Uterus (tissue), 4 donors: Measurements from ENCODE around the gene KIDINS220. TPM values are rescaled to one million over a fixed set of nuclear protein-coding genes. Genes with fewer than 3 reads are reported as not detected.

Experiments used
- DNase-seq, 2 donors: peaks; one replicate each; pipeline ENCODE4 v3.0.0-alpha.2; 2019 to 2020
- H3K27ac ChIP-seq, 2 donors: fragments of 200-600 bp; sonication (generic); 1 replicate in 1 of 2; 2 replicates in 1 of 2; pipeline ENCODE4 v1.5.1; 2016 to 2018
- H3K27me3 ChIP-seq, 2 donors: fragments of 200-600 bp; sonication (generic); one replicate each; pipeline ENCODE4 v1.5.1; 2018 to 2019; ENCODE audit warnings: control low read depth in 1 of 2
- H3K36me3 ChIP-seq, 2 donors: fragments of 200-600 bp; sonication (generic); one replicate each; pipeline ENCODE4 v1.5.1; 2019; ENCODE audit warnings: control low read depth in 1 of 2
- H3K4me1 ChIP-seq, 2 donors: fragments of 200-600 bp; sonication (generic); one replicate each; pipeline ENCODE4 v1.5.1; 2018 to 2019; ENCODE audit warnings: control low read depth in 1 of 2
- H3K4me3 ChIP-seq, 2 donors: fragments of 200-600 bp; sonication (generic); 1 replicate in 1 of 2; 2 replicates in 1 of 2; pipeline ENCODE4 v1.5.1; 2018 to 2019; ENCODE audit warnings: mild to moderate bottlenecking in 1 of 2
- H3K9me3 ChIP-seq, 2 donors: fragments of 200-600 bp; sonication (generic); one replicate each; pipeline ENCODE4 v1.5.1; 2019; ENCODE audit warnings: control low read depth in 1 of 2
- POLR2A ChIP-seq, 2 donors: fragments of 450-650 bp; IDR thresholded peaks; one replicate each; pipeline ENCODE4 v1.6.1; 2016; ENCODE audit warnings: antibody characterized with exemption in 2 of 2, mild to moderate bottlenecking in 1 of 2, moderate library complexity in 1 of 2
- intact Hi-C: fragments of 100-400 bp; cut with DNase I; formaldehyde crosslinking; loops from one replicate; pipeline ENCODE4 v1.15.1; 2023; ENCODE audit warnings: low total_unique reads
- total RNA-seq, 4 donors: library from RNA; depleted of rRNA in 3 of 4; stranded (reverse); fragments of >200 nt in 3 of 4; gene quantifications; one replicate each; pipeline versions ENCODE4 v1.1.0 to v1.2.4, GENCODE V29; 2014 to 2023
- TF ChIP-seq, protein P1 (sequence below), 4 experiments: fragments of 200-600 bp in 2 of 4; fragments of 450-650 bp in 2 of 4; sonication (generic) in 2 of 4; IDR thresholded peaks; one replicate each; pipeline ENCODE4 v1.5.1; 2016 to 2019; ENCODE audit warnings: antibody characterized with exemption in 4 of 4, mild to moderate bottlenecking in 2 of 4, moderate library complexity in 1 of 4
- donor health status: DM: yes; HTN: yes; CAD: no.

Gene KIDINS220
- total RNA-seq, 4 donors from 2014 or later = 48.8 to 185 (median 72.8) TPM

DNA sequence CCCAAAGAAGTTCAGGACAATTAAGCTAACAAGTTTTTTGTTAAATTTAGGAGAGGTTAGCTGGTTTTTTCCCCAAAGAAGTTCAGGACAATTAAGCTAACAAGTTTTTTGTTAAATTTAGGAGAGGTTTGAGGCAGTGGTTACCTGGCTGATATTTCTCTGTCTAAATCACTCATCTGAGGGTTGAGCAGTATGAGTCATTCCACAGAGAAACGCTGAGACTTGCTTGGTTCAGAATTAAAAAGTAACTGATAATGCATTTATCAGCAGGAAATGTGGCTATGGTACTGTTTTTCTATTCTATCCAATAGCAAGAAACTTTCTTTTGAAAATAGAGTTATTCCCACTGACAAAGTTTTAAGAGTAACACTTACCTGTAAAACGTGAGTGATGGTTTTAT, 22.8 kb upstream of the KIDINS220 start:
- Histone ChIP-seq H3K27ac (no peak overlapping the region), H3K27me3 (no peaks in the 10 kb centered on the region), H3K4me1 (no peaks in the 10 kb centered on the region), H3K4me3 (no peak overlapping the region), H3K9me3 (no peaks in the 10 kb centered on the region), H3K36me3 (no peaks in the 10 kb centered on the region)
- no peak for DNase-seq
- intact Hi-C loops = no loop called here
- TF ChIP-seq, protein P1, sequence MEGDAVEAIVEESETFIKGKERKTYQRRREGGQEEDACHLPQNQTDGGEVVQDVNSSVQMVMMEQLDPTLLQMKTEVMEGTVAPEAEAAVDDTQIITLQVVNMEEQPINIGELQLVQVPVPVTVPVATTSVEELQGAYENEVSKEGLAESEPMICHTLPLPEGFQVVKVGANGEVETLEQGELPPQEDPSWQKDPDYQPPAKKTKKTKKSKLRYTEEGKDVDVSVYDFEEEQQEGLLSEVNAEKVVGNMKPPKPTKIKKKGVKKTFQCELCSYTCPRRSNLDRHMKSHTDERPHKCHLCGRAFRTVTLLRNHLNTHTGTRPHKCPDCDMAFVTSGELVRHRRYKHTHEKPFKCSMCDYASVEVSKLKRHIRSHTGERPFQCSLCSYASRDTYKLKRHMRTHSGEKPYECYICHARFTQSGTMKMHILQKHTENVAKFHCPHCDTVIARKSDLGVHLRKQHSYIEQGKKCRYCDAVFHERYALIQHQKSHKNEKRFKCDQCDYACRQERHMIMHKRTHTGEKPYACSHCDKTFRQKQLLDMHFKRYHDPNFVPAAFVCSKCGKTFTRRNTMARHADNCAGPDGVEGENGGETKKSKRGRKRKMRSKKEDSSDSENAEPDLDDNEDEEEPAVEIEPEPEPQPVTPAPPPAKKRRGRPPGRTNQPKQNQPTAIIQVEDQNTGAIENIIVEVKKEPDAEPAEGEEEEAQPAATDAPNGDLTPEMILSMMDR (IDR thresholded peaks at IDR 0.05) = no peak
- no peak for TF ChIP-seq POLR2A (IDR thresholded peaks at IDR 0.05)

- H3K4me1 ChIP-seq = no peaks in the 10 kb centered on the region
- no peaks in the 10 kb centered on the region for H3K36me3 ChIP-seq
- no peaks in the 10 kb centered on the region for H3K9me3 ChIP-seq
- no peak for DNase-seq
- no peaks in the 10 kb centered on the region for H3K27me3 ChIP-seq
- intact Hi-C loops = no loop called here
- no peak overlapping the region for H3K27ac ChIP-seq
- TF ChIP-seq POLR2A (IDR thresholded peaks at IDR 0.05) = no peak
- TF ChIP-seq, protein P1 (IDR thresholded peaks at IDR 0.05) = no peak
- H3K4me3 ChIP-seq = no peak overlapping the region
Measured at GRCh38 chr2:8858910-8859309, 21.5 kb upstream of the KIDINS220 start.

DNA sequence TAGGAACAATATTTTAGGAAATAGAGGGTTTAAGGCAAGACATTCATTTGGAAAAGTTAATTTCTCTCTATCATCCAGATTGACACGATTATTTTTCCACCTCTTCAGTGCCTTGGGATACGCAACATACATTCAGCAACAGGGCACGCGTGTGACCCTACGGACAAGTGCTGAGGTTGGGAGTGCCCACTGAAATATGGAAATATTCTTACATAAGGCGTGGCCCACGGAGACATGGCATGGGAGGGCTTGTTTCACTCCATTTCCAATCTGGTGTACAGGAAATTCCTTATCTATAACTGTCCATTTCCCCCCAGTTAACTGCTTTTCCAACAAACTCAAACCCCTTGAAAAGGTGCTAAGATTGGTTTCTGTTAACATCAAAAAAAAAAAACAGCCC, 20.9 kb upstream of the KIDINS220 start:
- no peak for DNase-seq
- intact Hi-C loops = no loop called here
- Histone ChIP-seq H3K27me3 (no peaks in the 10 kb centered on the region), H3K4me3 (no peak overlapping the region), H3K36me3 (no peaks in the 10 kb centered on the region), H3K9me3 (no peaks in the 10 kb centered on the region), H3K27ac (no peak overlapping the region), H3K4me1 (no peaks in the 10 kb centered on the region)
- TF ChIP-seq, protein P1 (IDR thresholded peaks at IDR 0.05) = no peak
- TF ChIP-seq POLR2A (IDR thresholded peaks at IDR 0.05) = no peak

- Histone ChIP-seq H3K27me3 (no peaks in the 10 kb centered on the region), H3K4me1 (no peaks in the 10 kb centered on the region), H3K27ac (no peak overlapping the region), H3K36me3 (no peaks in the 10 kb centered on the region), H3K4me3 (no peak overlapping the region), H3K9me3 (no peaks in the 10 kb centered on the region)
- TF ChIP-seq, protein P1 (IDR thresholded peaks at IDR 0.05) = no peak
- no peak for TF ChIP-seq POLR2A (IDR thresholded peaks at IDR 0.05)
- DNase-seq = no peak
- intact Hi-C loops = no loop called here
Measured at GRCh38 chr2:8857709-8858108, 20.3 kb upstream of the KIDINS220 start.

DNA sequence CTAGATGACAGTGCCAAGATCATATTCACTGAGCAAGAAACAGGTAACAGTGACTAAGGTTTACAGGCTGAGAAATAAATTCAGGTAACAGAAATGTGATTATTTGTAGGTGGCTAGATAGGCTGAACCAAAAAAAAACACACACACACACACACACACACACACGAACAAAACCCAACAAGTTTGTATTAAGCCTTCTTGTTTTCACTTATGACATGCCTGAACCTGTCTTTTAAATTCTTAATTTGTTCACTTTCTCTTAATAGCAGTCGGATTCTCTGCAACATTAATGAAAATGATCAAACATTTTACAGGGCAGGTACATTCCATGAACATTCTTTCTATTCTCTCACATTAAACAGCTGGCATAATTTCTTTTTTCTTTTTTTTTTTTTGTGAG, 18.8 kb upstream of the KIDINS220 start:
- no peak overlapping the region for H3K4me3 ChIP-seq
- intact Hi-C loops = no loop called here
- no peak for TF ChIP-seq POLR2A (IDR thresholded peaks at IDR 0.05)
- TF ChIP-seq, protein P1 (IDR thresholded peaks at IDR 0.05) = no peak
- no peaks in the 10 kb centered on the region for H3K27me3 ChIP-seq
- DNase-seq = no peak
- H3K36me3 ChIP-seq = no peaks in the 10 kb centered on the region
- no peaks in the 10 kb centered on the region for H3K4me1 ChIP-seq
- no peak overlapping the region for H3K27ac ChIP-seq
- no peaks in the 10 kb centered on the region for H3K9me3 ChIP-seq
